Measurements from ENCODE around the gene METTL24.
"Not testable (repeated sequence)": the region's sequence is repeated elsewhere in the genome, so short reads cannot be mapped to it uniquely, and the experiment has no call there.

Gene METTL24

DNA sequence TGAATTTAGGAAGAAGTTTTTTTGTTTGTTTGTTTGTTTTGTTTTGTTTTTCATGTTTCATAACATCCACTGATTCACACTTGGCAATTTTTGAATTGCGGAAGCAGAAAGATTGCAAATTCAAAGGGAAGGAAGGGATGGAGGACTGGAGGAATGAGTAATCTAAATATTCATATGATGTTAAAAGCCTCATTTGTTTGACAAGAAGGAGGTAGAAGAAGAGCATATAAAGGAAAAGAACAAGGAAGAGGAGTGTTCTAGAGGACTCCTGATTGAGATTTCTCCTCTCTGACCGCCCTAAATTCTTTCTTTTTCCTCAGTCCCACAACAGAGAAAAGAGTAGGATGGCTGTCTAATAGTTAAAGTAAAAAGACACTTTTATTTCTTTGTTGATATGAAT is 88.5 kb downstream of the METTL24 start:
- no peak for FAIRE-seq
- DNase-seq (ENCODE audit: low spot score): no peak

DNA sequence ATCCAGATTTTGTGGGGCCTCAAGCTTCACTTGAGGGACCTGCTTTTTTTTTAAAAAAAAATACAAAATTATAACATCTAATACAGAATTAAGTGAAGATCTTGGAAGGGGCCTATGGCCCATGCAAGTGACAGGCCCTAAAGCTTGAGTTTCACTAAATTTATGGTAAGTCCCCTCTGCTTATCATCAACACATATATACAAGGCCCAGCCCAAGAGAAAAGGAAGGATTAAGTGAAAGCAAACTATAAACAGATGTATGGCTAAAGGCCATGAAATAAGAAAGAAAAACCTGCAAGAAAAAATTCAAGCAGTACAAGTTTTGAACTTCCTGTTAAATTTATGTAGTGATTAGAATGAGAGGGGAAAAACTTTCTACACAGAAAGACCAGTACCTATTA is 91.2 kb downstream of the METTL24 start:
- no peak for FAIRE-seq

DNA sequence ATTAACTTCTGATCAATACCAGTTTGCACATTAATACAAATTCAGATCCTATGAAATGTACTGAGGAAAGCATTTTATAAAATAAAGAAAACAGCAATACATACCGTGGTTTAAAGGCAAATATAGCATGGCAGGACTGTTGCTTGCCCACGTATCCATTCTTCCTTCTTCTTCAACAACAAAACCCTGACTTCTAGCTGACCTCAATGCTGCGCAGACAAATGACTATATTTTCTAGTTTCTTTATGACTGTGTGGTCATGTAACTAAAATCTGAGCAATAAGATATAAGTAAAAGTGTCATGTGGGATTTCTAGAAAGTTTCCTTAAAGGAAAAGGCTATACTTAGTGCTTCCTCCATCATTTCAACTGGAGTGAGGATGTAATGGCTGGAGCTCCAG is 92.9 kb downstream of the METTL24 start:
- DNase-seq (ENCODE audit: low spot score): no peak
- no peak for FAIRE-seq

More for the DNA sequence above, 91.2 kb downstream of the METTL24 start:
- DNase-seq (ENCODE audit: low spot score): no peak

GRCh38 chr6:110256366-110256765 is 101.8 kb downstream of the METTL24 start:
- no peak for DNase-seq (ENCODE audit: low spot score)
- FAIRE-seq: no peak

DNA sequence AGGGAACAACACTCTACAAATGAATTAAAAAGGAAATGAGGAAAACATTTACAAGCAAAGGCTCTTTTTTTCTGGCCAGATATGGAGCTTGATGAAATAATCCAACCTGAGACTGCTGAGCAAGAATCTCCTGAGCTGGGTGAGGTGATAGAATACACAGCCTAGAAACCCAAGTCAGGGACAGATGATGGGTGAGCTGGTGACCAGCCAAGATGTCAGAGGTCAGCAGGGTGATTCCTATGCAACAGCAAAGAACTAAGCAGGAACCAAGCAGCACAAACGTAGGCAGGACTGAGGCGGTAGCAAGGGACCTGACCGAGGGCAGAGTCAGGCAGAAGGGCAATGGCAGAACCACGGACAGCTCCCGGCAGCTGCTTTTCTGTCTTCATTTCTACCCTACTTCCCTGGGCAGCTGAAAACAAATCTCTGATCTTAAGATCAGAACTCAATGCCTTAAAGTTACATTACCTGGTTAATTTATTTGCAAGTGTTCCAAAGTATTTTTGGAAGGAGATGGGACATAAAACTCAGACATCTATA is 102.9 kb downstream of the METTL24 start:
- FAIRE-seq: no peak
- no peak for DNase-seq (ENCODE audit: low spot score)

- no peak for DNase-seq (ENCODE audit: low spot score)
Measured at GRCh38 chr6:110250838-110251237, 107.3 kb downstream of the METTL24 start.

GRCh38 chr6:110250058-110250457 is 108.1 kb downstream of the METTL24 start:
- DNase-seq (ENCODE audit: low spot score) (no peak), FAIRE-seq (no peak)

More at GRCh38 chr6:110250838-110251237, 107.3 kb downstream of the METTL24 start:
- FAIRE-seq: no peak

GRCh38 chr6:110246900-110247546 is 111.1 kb downstream of the METTL24 start:
- DNase-seq (ENCODE audit: low spot score): no peak
- FAIRE-seq: no peak

GRCh38 chr6:110246378-110246777 is 111.8 kb downstream of the METTL24 start:
- no peak for FAIRE-seq
- no peak for DNase-seq (ENCODE audit: low spot score)

- not testable (repeated sequence) for FAIRE-seq; DNase-seq (ENCODE audit: low spot score)
Measured at GRCh38 chr6:110244621-110245020, 113.5 kb downstream of the METTL24 start.

DNA sequence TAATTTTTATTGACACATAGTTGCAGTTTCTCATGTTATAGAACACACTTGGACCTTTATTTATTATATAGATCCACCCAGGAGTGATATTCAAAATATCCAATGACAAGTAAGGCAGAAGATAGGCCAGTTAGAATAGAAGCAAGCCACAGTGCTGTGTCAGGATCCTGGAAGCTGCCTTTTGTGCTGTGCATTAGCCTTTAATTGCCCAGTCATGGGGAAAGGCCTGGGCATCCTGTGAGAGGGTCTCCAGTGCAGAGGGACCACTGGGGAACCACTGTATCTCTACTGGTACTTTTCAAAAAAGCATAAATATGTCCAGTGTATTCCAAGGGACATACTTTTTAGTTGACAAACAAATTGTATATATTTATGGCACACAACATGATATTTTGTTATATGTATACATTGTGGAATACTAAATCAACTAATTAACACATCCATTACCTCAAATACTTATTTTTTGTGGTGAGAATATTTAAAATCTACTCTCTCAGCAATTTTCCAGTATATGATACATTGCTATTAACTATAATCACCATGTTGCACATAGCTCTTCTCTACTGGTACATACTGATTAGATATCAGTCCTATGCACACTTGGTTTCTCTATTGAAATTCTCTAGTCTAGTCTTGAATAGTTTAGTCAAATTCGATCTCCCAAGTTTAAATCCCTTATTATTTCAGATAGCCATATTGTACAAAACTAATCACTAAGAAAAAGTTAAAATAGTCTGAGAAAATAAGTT is 118.4 kb downstream of the METTL24 start:
- no peak for FAIRE-seq

DNA sequence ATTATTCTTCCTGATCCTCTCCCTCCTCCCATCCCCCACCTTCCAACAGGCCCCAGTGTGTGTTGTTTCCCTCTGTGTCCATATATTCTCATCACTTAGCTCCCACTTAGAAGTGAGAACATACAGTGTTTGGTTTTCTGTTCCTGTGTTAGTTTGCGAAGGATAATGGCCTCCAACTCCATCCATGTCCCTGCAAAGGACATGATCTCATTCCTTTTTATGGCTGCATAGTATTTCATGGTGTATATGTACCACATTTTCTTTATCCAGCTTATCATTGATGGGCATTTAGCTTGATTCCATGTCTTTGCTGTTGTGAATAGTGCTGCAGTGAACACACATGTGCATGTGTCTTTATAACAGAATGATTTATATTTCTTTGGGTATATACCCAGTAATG is 122.1 kb downstream of the METTL24 start:
- not testable (repeated sequence) for FAIRE-seq; DNase-seq (ENCODE audit: low spot score)

More for the DNA sequence above, 118.4 kb downstream of the METTL24 start:
- DNase-seq (ENCODE audit: low spot score): no peak

GRCh38 chr6:110233770-110234374 is 124.3 kb downstream of the METTL24 start:
- no peak for DNase-seq (ENCODE audit: low spot score)
- FAIRE-seq: no peak

- no peak for DNase-seq (ENCODE audit: low spot score)
- FAIRE-seq: no peak
Measured at GRCh38 chr6:110232450-110232849, 125.7 kb downstream of the METTL24 start.

- FAIRE-seq: no peak
- DNase-seq (ENCODE audit: low spot score): no peak
Measured at GRCh38 chr6:110226261-110226660, 131.9 kb downstream of the METTL24 start.

DNA sequence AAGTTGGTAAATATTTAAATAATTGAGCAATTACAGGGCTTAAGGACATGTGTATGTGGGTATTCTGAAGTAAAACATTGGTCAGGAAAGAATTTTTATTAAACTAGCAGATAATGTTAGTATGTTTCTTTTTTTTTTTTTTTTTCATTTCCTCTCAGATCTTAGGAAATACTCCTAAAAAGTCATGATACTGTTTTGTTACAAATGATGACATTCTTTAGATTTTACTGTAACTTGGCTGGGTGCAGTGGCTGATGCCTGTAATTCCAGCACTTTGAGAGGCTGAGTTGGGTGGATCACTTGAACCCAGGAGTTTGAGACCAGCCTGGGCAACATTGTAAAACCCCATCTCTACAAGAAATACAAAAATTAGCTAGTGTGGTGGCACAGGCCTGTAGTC is 136.4 kb downstream of the METTL24 start:
- DNase-seq (ENCODE audit: low spot score) (no peak), FAIRE-seq (no peak)

GRCh38 chr6:110217266-110217665 is 140.9 kb downstream of the METTL24 start:
- no peak for FAIRE-seq

GRCh38 chr6:110216140-110216539 is 142.0 kb downstream of the METTL24 start:
- FAIRE-seq: no peak

More at GRCh38 chr6:110217266-110217665, 140.9 kb downstream of the METTL24 start:
- DNase-seq (ENCODE audit: low spot score): no peak

DNA sequence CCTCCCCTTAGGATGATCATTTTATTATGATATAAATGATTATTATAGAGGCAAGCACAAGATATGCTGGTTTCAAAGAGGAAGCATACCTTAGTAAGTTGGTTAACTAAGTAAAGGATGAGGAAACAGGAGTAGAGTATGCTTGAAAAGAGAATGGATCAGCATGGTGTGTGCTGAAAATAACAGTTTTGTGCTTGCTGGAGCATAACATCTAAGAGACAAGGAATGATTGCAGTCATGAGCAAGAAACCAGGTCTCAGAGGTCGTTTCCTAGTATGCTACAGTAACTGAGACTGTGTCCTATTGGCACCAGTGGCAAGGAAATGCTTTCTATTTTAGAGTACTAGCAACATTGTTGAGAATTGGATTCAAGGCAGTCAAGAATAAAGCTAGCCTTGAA is 143.8 kb downstream of the METTL24 start:
- FAIRE-seq (no peak), DNase-seq (ENCODE audit: low spot score) (no peak)

More at GRCh38 chr6:110216140-110216539, 142.0 kb downstream of the METTL24 start:
- DNase-seq (ENCODE audit: low spot score): no peak

- FAIRE-seq: no peak
Measured at GRCh38 chr6:110211753-110212152, 146.4 kb downstream of the METTL24 start.

DNA sequence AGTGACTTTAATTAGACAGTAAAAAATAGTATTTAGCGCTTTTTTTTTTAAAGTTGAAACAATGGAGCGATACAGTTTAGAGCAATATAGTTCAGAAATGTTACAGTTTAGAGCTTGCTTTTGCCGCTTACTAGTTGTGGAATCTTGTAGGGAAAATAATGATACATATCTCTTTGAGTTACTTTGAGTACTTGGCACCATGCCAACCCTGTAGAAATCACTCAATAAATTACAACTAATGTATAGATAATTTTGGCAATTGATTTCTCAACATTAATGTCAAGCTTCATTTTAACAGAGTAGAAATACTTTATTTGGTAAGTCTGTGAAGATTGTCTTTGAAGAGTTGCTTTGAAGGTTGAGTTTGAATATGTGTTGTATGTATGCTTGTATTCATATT is 150.5 kb downstream of the METTL24 start:
- no peak for FAIRE-seq
- DNase-seq (ENCODE audit: low spot score): no peak

More at GRCh38 chr6:110211753-110212152, 146.4 kb downstream of the METTL24 start:
- DNase-seq (ENCODE audit: low spot score): no peak

All from RCC 7860 (cell line).